GM12801 (cell line): ENCODE data around the gene ZMYND8.

Source experiments
- CTCF ChIP-seq: IDR thresholded peaks from one replicate; pipeline ENCODE4 v1.5.1; 2011; ENCODE audit warnings: control low read depth; ENCODE audit not compliant: insufficient read length; ENCODE audit errors: extremely low read depth

ZMYND8 gene

GRCh38 chr20:47230811-47231256, 125.7 kb downstream of the ZMYND8 start:
- no peak for TF ChIP-seq CTCF

- no peak for TF ChIP-seq CTCF
Observed at GRCh38 chr20:47228654-47229053, 127.8 kb downstream of the ZMYND8 start.

- no peak for TF ChIP-seq CTCF
Observed at GRCh38 chr20:47227576-47227975, 128.9 kb downstream of the ZMYND8 start.

GRCh38 chr20:47227119-47227518, 129.4 kb downstream of the ZMYND8 start:
- TF ChIP-seq CTCF = no peak

- no peak for TF ChIP-seq CTCF
Observed at GRCh38 chr20:47225458-47225857, 131.0 kb downstream of the ZMYND8 start.

GRCh38 chr20:47224857-47225256, 131.6 kb downstream of the ZMYND8 start:
- TF ChIP-seq CTCF = no peak

GRCh38 chr20:47224300-47224791, 132.2 kb downstream of the ZMYND8 start:
- no peak for TF ChIP-seq CTCF
